HepG2 (cell line): ENCODE measurements around the gene HSD3B7. TPM values are rescaled to one million over a fixed set of nuclear protein-coding genes. Genes with fewer than 3 reads are reported as not detected.

Experiments used
- AGO1 ChIP-seq: fragments of 200-400 bp; formaldehyde crosslinking; IDR thresholded peaks from 2 replicates; pipeline ENCODE4 v1.6.1; 2017; ENCODE audit warnings: mild to moderate bottlenecking, low read depth, low read length, moderate library complexity; ENCODE audit not compliant: poor library complexity, severe bottlenecking
- ATF7-NPFF ChIP-seq: sonication (generic); formaldehyde crosslinking; IDR thresholded peaks from 2 replicates; pipeline ENCODE4 v1.8.1; 2023; ENCODE audit warnings: mild to moderate bottlenecking, low read depth, missing genetic modification reagents, moderate library complexity
- CREB3 ChIP-seq: sonication (generic); formaldehyde crosslinking; IDR thresholded peaks from 2 replicates; pipeline ENCODE4 v1.5.0; 2020; ENCODE audit warnings: missing genetic modification reagents
- HDAC1 ChIP-seq: sonication (generic); formaldehyde crosslinking; IDR thresholded peaks from 2 replicates; pipeline ENCODE4 v1.5.1; 2020; ENCODE audit warnings: mild to moderate bottlenecking, missing genetic modification reagents
- HOXA9 ChIP-seq: sonication (generic); formaldehyde crosslinking; IDR thresholded peaks from 2 replicates; pipeline ENCODE4 v1.8.1; 2022; ENCODE audit warnings: missing genetic modification reagents, mild to moderate bottlenecking, moderate library complexity, borderline replicate concordance
- IKZF5 ChIP-seq: IDR thresholded peaks from 2 replicates; pipeline ENCODE4 v1.6.1; 2018; ENCODE audit warnings: missing genetic modification reagents, mild to moderate bottlenecking, missing compliant biosample characterization
- JUN ChIP-seq: sonication (generic); formaldehyde crosslinking; IDR thresholded peaks from 2 replicates; pipeline ENCODE4 v1.4.0; 2020; ENCODE audit warnings: mild to moderate bottlenecking, missing genetic modification reagents
- MIXL1 ChIP-seq: IDR thresholded peaks from 2 replicates; pipeline ENCODE4 v1.6.1; 2016
- MTA3 ChIP-seq: sonication (generic); formaldehyde crosslinking; IDR thresholded peaks from 2 replicates; pipeline ENCODE4 v1.4.0; 2020; ENCODE audit warnings: missing genetic modification reagents
- POLR2G ChIP-seq: fragments of 200-400 bp; formaldehyde crosslinking; IDR thresholded peaks from 2 replicates; pipeline ENCODE4 v1.6.1; 2018; ENCODE audit warnings: mild to moderate bottlenecking, low read depth, low read length, moderate library complexity
- PPARG ChIP-seq: conservative IDR thresholded peaks from 2 replicates; pipeline ENCODE4 v1.6.1; 2016; ENCODE audit warnings: missing biosample characterization, missing genetic modification reagents
- SP5 ChIP-seq: IDR thresholded peaks from 2 replicates; pipeline ENCODE4 v1.6.1; 2016; ENCODE audit warnings: low read depth, borderline replicate concordance
- TAF15 ChIP-seq: fragments of 200-400 bp; formaldehyde crosslinking; IDR thresholded peaks from one replicate; pipeline ENCODE4 v1.6.1; 2018; ENCODE audit warnings: mild to moderate bottlenecking, low read depth, low read length; ENCODE audit not compliant: poor library complexity, severe bottlenecking
- TERF1 ChIP-seq: sonication (generic); formaldehyde crosslinking; IDR thresholded peaks from 2 replicates; pipeline ENCODE4 v1.8.0; 2022; ENCODE audit warnings: mild to moderate bottlenecking, missing genetic modification reagents, moderate library complexity
- ZBTB21 ChIP-seq: sonication (generic); formaldehyde crosslinking; IDR thresholded peaks from 2 replicates; pipeline ENCODE4 v1.4.0; 2020; ENCODE audit warnings: missing genetic modification reagents
- ZBTB37 ChIP-seq: sonication (generic); formaldehyde crosslinking; IDR thresholded peaks from 2 replicates; pipeline ENCODE4 v1.4.0; 2020; ENCODE audit warnings: mild to moderate bottlenecking, missing genetic modification reagents
- ZNF18 ChIP-seq: sonication (generic); formaldehyde crosslinking; IDR thresholded peaks from 2 replicates; pipeline ENCODE4 v1.8.0; 2022; ENCODE audit warnings: mild to moderate bottlenecking, missing genetic modification reagents; ENCODE audit not compliant: insufficient replicate concordance
- ZNF337 ChIP-seq: sonication (generic); formaldehyde crosslinking; IDR thresholded peaks from 2 replicates; pipeline ENCODE4 v1.5.1; 2020; ENCODE audit warnings: missing genetic modification reagents, low read depth, mild to moderate bottlenecking, borderline replicate concordance
- ZNF460 ChIP-seq: sonication (generic); formaldehyde crosslinking; IDR thresholded peaks from 2 replicates; pipeline ENCODE4 v1.5.1; 2020; ENCODE audit warnings: missing genetic modification reagents, mild to moderate bottlenecking, borderline replicate concordance
- ZNF670 ChIP-seq: sonication (generic); formaldehyde crosslinking; IDR thresholded peaks from 2 replicates; pipeline ENCODE4 v1.8.0; 2022; ENCODE audit warnings: mild to moderate bottlenecking, missing genetic modification reagents, borderline replicate concordance
- ZNF816 ChIP-seq: sonication (generic); formaldehyde crosslinking; IDR thresholded peaks from 2 replicates; pipeline ENCODE4 v1.8.0; 2022; ENCODE audit warnings: missing genetic modification reagents, mild to moderate bottlenecking, borderline replicate concordance
- ZSCAN12 ChIP-seq: sonication (generic); formaldehyde crosslinking; IDR thresholded peaks from 2 replicates; pipeline ENCODE4 v1.9.0; 2021; ENCODE audit warnings: mild to moderate bottlenecking, missing genetic modification reagents
- polyA plus RNA-seq, 8 experiments: library from polyadenylated mRNA; depleted of rRNA in 3 of 8; stranded (reverse) in 7 of 8; unstranded in 1 of 8; fragments of >200 nt; fragmentation: Illumina TruSeq in 4 of 8; extraction: Trizol in 4 of 8; gene quantifications; 2 replicates each; pipeline versions ENCODE4 v1.2.1 to v1.2.3, GENCODE V29; 2011 to 2016; ENCODE audit warnings: low read depth in 4 of 8, missing spikeins in 1 of 8, mixed read lengths in 1 of 8; ENCODE audit not compliant: insufficient read depth in 1 of 8
- total RNA-seq, 5 experiments: library from RNA; depleted of rRNA; stranded (reverse); fragments of >200 nt; fragmentation: Illumina TruSeq; extraction: Trizol; gene quantifications; 2 replicates each; pipeline ENCODE4 v1.2.3, GENCODE V29; 2016; ENCODE audit warnings: low read depth in 1 of 5

Gene HSD3B7
- total and polyA plus RNA-seq, 2 of the 13 experiments (the other 11 are each of a cell fraction or from before 2014, with no cell fraction given), result 32.9 to 69.7 TPM

GRCh38 chr16:30956601-30957455 lies 28.2 kb upstream of the HSD3B7 start (continued):
- TF ChIP-seq ZBTB37 (CRISPR knock-in tag) (no peak), IKZF5 (CRISPR knock-in tag) (peak; percentile 61), ZNF460 (CRISPR knock-in tag) (no peak; the same call in 1 of the 2 replicates), PPARG (CRISPR knock-in tag) (no peak), ZBTB21 (CRISPR knock-in tag) (no peak), ZNF18 (peak; percentile 0), TERF1 (CRISPR knock-in tag) (no peak), POLR2G (no peak; the same call in 1 of the 2 replicates), ZSCAN12 (CRISPR knock-in tag) (0 out of 2 replicates have a peak, but pooled peaks have one; percentile 62), ATF7-NPFF (peak; percentile 61; the same call in 1 of the 2 replicates), AGO1 (peak; percentile 72), TAF15 (peak; percentile 5), HOXA9 (CRISPR knock-in tag) (peak; percentile 61; the same call in 1 of the 2 replicates), ZNF337 (CRISPR knock-in tag) (no peak), JUN (CRISPR knock-in tag) (peak; percentile 57; the same call in 1 of the 2 replicates), ZNF816 (CRISPR knock-in tag) (0 out of 2 replicates have a peak, but pooled peaks have one; percentile 71), HDAC1 (CRISPR knock-in tag) (peak; percentile 37; the same call in 1 of the 2 replicates), MIXL1 (CRISPR knock-in tag) (0 out of 2 replicates have a peak, but pooled peaks have one; percentile 14), CREB3 (CRISPR knock-in tag) (no peak; the same call in 1 of the 2 replicates), SP5 (CRISPR knock-in tag) (peak; percentile 81), ZNF670 (CRISPR knock-in tag) (0 out of 2 replicates have a peak, but pooled peaks have one; percentile 16), MTA3 (CRISPR knock-in tag) (no peak)
